Esophagus muscularis mucosa (tissue), 4 donors: ENCODE results near the gene CYP4F22. TPM values are rescaled to one million over a fixed set of nuclear protein-coding genes. Genes with fewer than 3 reads are reported as not detected.

Experiments used
- total RNA-seq, 4 donors: library from RNA; depleted of rRNA; stranded (reverse); fragments of >200 nt; gene quantifications; one replicate each; pipeline versions ENCODE4 v1.1.0 to v1.2.1, GENCODE V29; 2016

CYP4F22 gene
- total RNA-seq, 4 donors from 2014 or later, result not detected

Other genes starting within 250 kb of the CYP4F22 start
- gene BRD4, start 176.0 kb upstream of the CYP4F22 start, total RNA-seq, result 10 to 100 TPM; 34.1 to 48.1 (median 37.5) TPM
- 10 to 100 TPM; 25.2 to 34.3 (median 29.6) TPM for gene AKAP8, start 128.7 kb upstream of the CYP4F22 start, total RNA-seq
- 10 to 100 TPM; 52.8 to 87.8 (median 69.4) TPM for gene AKAP8L, start 89.5 kb upstream of the CYP4F22 start, total RNA-seq
- 10 to 100 TPM; 36.1 to 74.3 (median 50.3) TPM for gene WIZ, start 58.6 kb upstream of the CYP4F22 start, total RNA-seq
- 1 to 10 TPM; 2.5 to 3.9 (median 2.8) TPM for gene RASAL3, start 44.0 kb upstream of the CYP4F22 start, total RNA-seq
- not detected for gene PGLYRP2, start 29.0 kb upstream of the CYP4F22 start, total RNA-seq
- gene CYP4F8, start 106.7 kb downstream of the CYP4F22 start, total RNA-seq, result not detected
- under 1 TPM in 2 of 4 donors, not detected in 2; 0.06 to 0.66 TPM for gene CYP4F3, start 132.4 kb downstream of the CYP4F22 start, total RNA-seq
- 1 to 10 TPM; 3.5 to 4.2 (median 3.7) TPM for gene CYP4F12, start 164.6 kb downstream of the CYP4F22 start, total RNA-seq
- gene OR10H2, start 219.5 kb downstream of the CYP4F22 start, total RNA-seq, result not detected
- gene OR10H3, start 229.5 kb downstream of the CYP4F22 start, total RNA-seq, result not detected